Endothelial cell of umbilical vein (primary cell): Measurements from ENCODE around the gene PRC1. TPM values are rescaled to one million over a fixed set of nuclear protein-coding genes. Genes with fewer than 3 reads are reported as not detected.

Experiments
- BruUV-seq: library from RNA; stranded (reverse); fragments of 400-500 nt; replicated peaks from 2 replicates; lab custom pipeline; 2021; lab: Mats Ljungman, UMichigan
- CTCF ChIA-PET: fragments of 300-600, 350-600 bp; sonication (Branson Sonifier 250); formaldehyde crosslinking; loops from one replicate; lab custom pipeline; 2021; ENCODE audit warnings: antibody characterized with exemption, inconsistent platforms; lab: Charles Lee
- POLR2A ChIA-PET: fragments of 300-600, 350-600 bp; sonication (Branson Sonifier 250); formaldehyde crosslinking; loops from one replicate; lab custom pipeline; 2021; ENCODE audit warnings: antibody characterized with exemption, inconsistent platforms; lab: Charles Lee
- DNase-seq: peaks from one replicate; pipeline ENCODE4 v3.0.0-alpha.2; 2011; ENCODE audit warnings: low read depth, low spot score
- FAIRE-seq: peaks from 2 replicates; lab custom pipeline; 2011; peaks lifted over from hg19 to GRCh38; lab: Jason Lieb, UNC
- H2AFZ ChIP-seq: 2 replicates; pipeline ENCODE4 v1.6.0; 2012; ENCODE audit warnings: low read depth, low read length, control low read depth, inconsistent platforms
- H3K27ac ChIP-seq: 2 replicates; pipeline ENCODE4 v1.5.1; 2011; ENCODE audit warnings: low read depth, mild to moderate bottlenecking, control low read depth, low read length, moderate library complexity; ENCODE audit not compliant: insufficient read depth
- H3K27me3 ChIP-seq, 2 experiments: 2 replicates each; pipeline versions ENCODE4 v1.6.0 to v1.6.1; 2011; ENCODE audit warnings: low read length in 2 of 2, mixed read lengths in 1 of 2; ENCODE audit not compliant: control insufficient read depth in 2 of 2, insufficient read depth in 2 of 2
- H3K36me3 ChIP-seq, 2 experiments: 2 replicates in 1 of 2; 3 replicates in 1 of 2; pipeline ENCODE4 v1.5.1; 2011; ENCODE audit warnings: low read length in 2 of 2, mild to moderate bottlenecking in 1 of 2, moderate library complexity in 1 of 2; ENCODE audit not compliant: control insufficient read depth in 2 of 2, insufficient read depth in 2 of 2; ENCODE audit errors: extremely low read depth in 1 of 2
- H3K4me1 ChIP-seq: 3 replicates; pipeline ENCODE4 v1.5.1; 2011; ENCODE audit warnings: mild to moderate bottlenecking, low read length; ENCODE audit not compliant: control insufficient read depth, insufficient read depth; ENCODE audit errors: extremely low read depth
- H3K4me2 ChIP-seq: 2 replicates; pipeline ENCODE4 v1.6.1; 2011; ENCODE audit warnings: low read length, control low read depth, mixed read lengths; ENCODE audit not compliant: insufficient read depth
- H3K4me3 ChIP-seq, 3 experiments: fragments of 200-600 bp in 1 of 3; sonication (generic), shearing (Covaris generic) in 1 of 3; replicated peaks in 1 of 3; 2 replicates each; pipeline ENCODE4 v1.5.1; 2011 to 2016; ENCODE audit warnings: control low read depth in 3 of 3, low read length in 3 of 3, mild to moderate bottlenecking in 2 of 3, inconsistent platforms in 1 of 3, low read depth in 1 of 3, moderate library complexity in 1 of 3; ENCODE audit not compliant: insufficient read depth in 1 of 3
- H3K79me2 ChIP-seq: 2 replicates; pipeline ENCODE4 v1.6.0; 2012; ENCODE audit warnings: low read length, inconsistent platforms; ENCODE audit not compliant: control insufficient read depth, insufficient read depth
- H3K9ac ChIP-seq: replicated peaks from 2 replicates; pipeline ENCODE3; 2011; ENCODE audit warnings: low read length, control low read depth; ENCODE audit not compliant: insufficient read depth; ENCODE audit errors: extremely low read depth
- H3K9me1 ChIP-seq: replicated peaks from 3 replicates; pipeline ENCODE4 v1.6.0; 2011; ENCODE audit warnings: mild to moderate bottlenecking, low read length; ENCODE audit not compliant: control insufficient read depth, insufficient read depth; ENCODE audit errors: extremely low read depth
- H3K9me3 ChIP-seq: replicated peaks from 2 replicates; pipeline ENCODE4 v1.5.1; 2012; ENCODE audit warnings: low read length, inconsistent platforms; ENCODE audit not compliant: control insufficient read depth, insufficient read depth
- H4K20me1 ChIP-seq: replicated peaks from 2 replicates; pipeline ENCODE3; 2011; ENCODE audit warnings: mild to moderate bottlenecking, low read length; ENCODE audit not compliant: control insufficient read depth, insufficient read depth; ENCODE audit errors: extremely low read depth
- CTCF ChIP-seq, 2 donors: IDR thresholded peaks; 1 replicate in 1 of 2; 2 replicates in 1 of 2; pipeline ENCODE4 v1.5.1; 2011; ENCODE audit warnings: low read length in 2 of 2, mild to moderate bottlenecking in 2 of 2, moderate library complexity in 2 of 2, control low read depth in 1 of 2, inconsistent platforms in 1 of 2, low read depth in 1 of 2; ENCODE audit not compliant: insufficient read depth in 1 of 2; ENCODE audit errors: extremely low read depth in 1 of 2
- EZH2 ChIP-seq: IDR thresholded peaks from 2 replicates; pipeline ENCODE4 v1.6.1; 2012; ENCODE audit warnings: borderline replicate concordance, low read depth, mild to moderate bottlenecking, moderate library complexity, low read length, inconsistent platforms; ENCODE audit not compliant: severe bottlenecking
- FOS ChIP-seq: IDR thresholded peaks from 2 replicates; pipeline ENCODE4 v1.6.1; 2011; ENCODE audit warnings: mild to moderate bottlenecking, low read length, moderate library complexity, borderline replicate concordance; ENCODE audit not compliant: insufficient read depth
- JUN ChIP-seq: IDR thresholded peaks from 2 replicates; pipeline ENCODE4 v1.6.1; 2011; ENCODE audit warnings: borderline replicate concordance, low read depth; ENCODE audit not compliant: insufficient read length, insufficient read depth
- MAX ChIP-seq: IDR thresholded peaks from 2 replicates; pipeline ENCODE4 v1.6.1; 2011; ENCODE audit not compliant: insufficient read depth, insufficient read length
- MYC ChIP-seq: IDR thresholded peaks from one replicate; pipeline ENCODE4 v1.6.1; 2011; ENCODE audit warnings: mild to moderate bottlenecking, low read depth, low read length
- POLR2A ChIP-seq: IDR thresholded peaks from 2 replicates; pipeline ENCODE4 v1.6.1; 2012; ENCODE audit warnings: low read depth, mild to moderate bottlenecking, control low read depth, low read length
- POLR2AphosphoS5 ChIP-seq: IDR thresholded peaks from 2 replicates; pipeline ENCODE4 v1.6.1; 2012; ENCODE audit warnings: low read depth, mild to moderate bottlenecking, control low read depth, low read length, moderate library complexity; ENCODE audit not compliant: insufficient read depth
- dilution Hi-C: fragments of 300-500 bp; cut with MboI; formaldehyde crosslinking; loops from one replicate; pipeline ENCODE4 v1.15.0; 2019; ENCODE audit warnings: low sequenced_read_pairs; ENCODE audit not compliant: extremely low pct_ligation_motif_present
- intact Hi-C: fragments of 100-400 bp; cut with micrococcal nuclease; formaldehyde crosslinking; loops from one replicate; pipeline ENCODE4 v1.10.0; 2022
- polyA plus RNA-seq, 4 experiments: library from polyadenylated mRNA; depleted of rRNA in 3 of 4; stranded (reverse) in 3 of 4; unstranded in 1 of 4; fragments of >200 nt; gene quantifications; 2 replicates each; pipeline versions ENCODE4 v1.2.1 to v1.2.3, GENCODE V29; 2011 to 2012; ENCODE audit warnings: missing spikeins in 1 of 4
- total RNA-seq: library from RNA; stranded (reverse); gene quantifications from 2 replicates; pipeline ENCODE4 v1.2.3, GENCODE V29; 2021

The PRC1 gene
- total and polyA plus RNA-seq, 2 donors (not counting 3 experiments of a cell fraction or from before 2014, with no cell fraction given) = 171 to 280 TPM

- ChIA-PET POLR2A (interaction anchor here (1.2 kb wide), 1 partner anchor 64 kb away, joined by 4 read pairs; no protein-coding TSS in a partner anchor), CTCF (interaction anchor here (1.0 to 3.2 kb wide), 6 partner anchors 8 to 250 kb away, joined by 3 to 17 read pairs (median 7); no protein-coding TSS in a partner anchor)
- no peaks in the 10 kb centered on the region for H3K27me3 ChIP-seq
- DNase-seq (no peak), FAIRE-seq (no peak)
- peak overlapping the region; percentile 90 for H3K4me2 ChIP-seq
- H3K4me3 ChIP-seq = peak overlapping the region; percentile 67 to 93 (median 70)
- H3K4me1 ChIP-seq = peaks cover 14% of the 10 kb centered on the region
- peaks cover 32% of the 10 kb centered on the region for H3K79me2 ChIP-seq
- peaks cover 0 to 3% of the 10 kb centered on the region in 2 experiments for H3K36me3 ChIP-seq
- no peaks in the 10 kb centered on the region for H3K9me1 ChIP-seq
- H2AFZ ChIP-seq = peak overlapping the region; percentile 91
- peak overlapping the region; percentile 14 for H3K27ac ChIP-seq
- TF ChIP-seq EZH2 = no peak
- no peak for TF ChIP-seq CTCF (IDR thresholded peaks at IDR 0.05; ENCODE audit: extremely low read depth in 1 of 2, insufficient read depth in 1 of 2, low read depth in 1 of 2, low read length in 2 of 2)
- TF ChIP-seq FOS = no peak
- no peak for TF ChIP-seq JUN
- TF ChIP-seq MYC = no peak
- TF ChIP-seq POLR2A = no peak
- TF ChIP-seq POLR2AphosphoS5 = no peak
- no peak for TF ChIP-seq MAX
- H3K9ac ChIP-seq = peak overlapping the region; percentile 70
- no peaks in the 10 kb centered on the region for H4K20me1 ChIP-seq
- dilution Hi-C loops (no loop called here), intact Hi-C loops (loop anchor here (1.0 to 2.0 kb wide), 2 partner anchors 27 to 65 kb away; partner anchors contain the start of gene PRC1)
- no TSS peak for BruUV-seq
- H3K9me3 ChIP-seq = no peaks in the 10 kb centered on the region
These were observed 27.3 kb upstream of the PRC1 start for GRCh38 chr15:91021516-91022074.
